Right lobe of liver (tissue), 6 donors: ENCODE results near the gene PRPF38A. TPM values are rescaled to one million over a fixed set of nuclear protein-coding genes. Genes with fewer than 3 reads are reported as not detected.
A peak's percentile ranks its signal among the peaks of the same experiment; 100 is the strongest.

Experiments
- ATAC-seq, 4 donors: fragments of 200-7000 bp; cut with Tn5 transposase; one replicate each; pipeline ENCODE4 v1.9.1; 2020; ENCODE audit warnings: mild to moderate bottlenecking in 4 of 4, moderate library complexity in 4 of 4
- DNase-seq, 3 donors: peaks; one replicate each; pipeline ENCODE4 v3.0.0-alpha.2; 2020
- H3K27ac ChIP-seq, 3 donors: fragments of 200-600 bp; one replicate each; pipeline ENCODE4 v1.8.0; 2022
- H3K27me3 ChIP-seq, 2 donors: fragments of 200-600 bp; one replicate each; pipeline ENCODE4 v1.8.0; 2022
- H3K36me3 ChIP-seq, 4 donors: fragments of 200-600 bp; sonication (generic) in 1 of 4; one replicate each; pipeline versions ENCODE4 v1.5.1 to v1.8.0; 2017 to 2022; ENCODE audit warnings: control low read depth in 1 of 4
- H3K4me1 ChIP-seq, 4 donors: fragments of 200-600 bp; sonication (generic) in 1 of 4; one replicate each; pipeline versions ENCODE4 v1.5.1 to v1.8.0; 2017 to 2022; ENCODE audit warnings: control low read depth in 1 of 4
- H3K4me3 ChIP-seq, 3 donors: fragments of 200-600 bp; one replicate each; pipeline ENCODE4 v1.8.0; 2022
- H3K9me3 ChIP-seq, 4 donors: fragments of 200-600 bp; sonication (generic) in 1 of 4; one replicate each; pipeline versions ENCODE4 v1.5.1 to v1.8.0; 2017 to 2022; ENCODE audit warnings: control low read depth in 1 of 4
- POLR2A ChIP-seq: fragments of 450-650 bp; IDR thresholded peaks from one replicate; pipeline ENCODE4 v1.6.1; 2017; ENCODE audit warnings: antibody characterized with exemption, mild to moderate bottlenecking
- WGBS: methylation state at CpG from one replicate; pipeline ENCODE4 v1.1.6; 2018; ENCODE audit warnings: low coverage, low lambda C conversion rate; ENCODE audit not compliant: insufficient coverage; ENCODE audit errors: missing lambda C conversion rate; 5-methylcytosine and 5-hydroxymethylcytosine counted together
- intact Hi-C, 2 donors: fragments of 100-400 bp; cut with DNase I; formaldehyde crosslinking; loops; one replicate each; pipeline versions ENCODE4 v1.11.2 to v1.14.1; 2022
- total RNA-seq, 6 experiments: library from RNA; depleted of rRNA in 2 of 6; stranded (reverse); fragments of >200 nt in 2 of 6; fragmentation: NEBNext Ultra II Directional in 3 of 6; extraction: Animal tissue kit (Norgen Biotek cat#: 25700) in 3 of 6; gene quantifications; one replicate each; pipeline versions ENCODE4 v1.1.0 to v1.2.4, GENCODE V29; 2016 to 2023
- TF ChIP-seq, protein P1 (sequence below), 4 donors: fragments of 200-600 bp in 3 of 4; fragments of 450-650 bp in 1 of 4; IDR thresholded peaks; one replicate each; pipeline versions ENCODE4 v1.5.1 to v1.8.0; 2016 to 2022; ENCODE audit warnings: antibody characterized with exemption in 4 of 4, mild to moderate bottlenecking in 2 of 4
- donor health status: DM: no; HTN: yes; CAD: no.
- donor health status: DM: no; HTN: no; CAD: no.
- donor health status: DM: no; HTN: no; CAD: no.
- donor health status: DM: no; HTN: yes; CAD: no.
- donor health status: DM: no; HTN: yes; CAD: no.

The PRPF38A gene
- total RNA-seq, 6 experiments from 2014 or later, result 4.5 to 14.4 (median 11.4) TPM

DNA sequence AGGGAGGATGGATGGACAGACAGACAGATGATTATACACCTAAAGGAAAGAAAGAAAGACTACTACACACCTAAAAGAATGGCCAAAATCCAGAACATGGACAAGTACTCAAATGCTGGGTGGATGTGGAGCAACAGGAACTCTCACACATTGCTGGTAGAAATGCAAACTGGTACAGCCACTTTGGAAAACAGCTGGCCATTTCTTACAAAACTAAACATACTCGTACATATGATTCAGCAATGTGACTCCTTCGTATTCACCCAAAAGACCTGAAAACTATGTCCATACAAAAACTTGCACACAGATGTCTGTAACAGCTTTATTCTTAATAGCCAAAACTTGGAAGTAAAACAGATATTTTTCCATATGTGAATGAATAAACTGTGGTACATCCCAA is 51.3 kb downstream of the PRPF38A start:
- H3K36me3 ChIP-seq, result peaks cover 0 to 13% (median 1%) of the 10 kb centered on the region in 4 donors
- ATAC-seq (no peak), DNase-seq (no peak)
- intact Hi-C loops, result no loop called here
- no peaks in the 10 kb centered on the region for H3K27me3 ChIP-seq
- H3K4me1 ChIP-seq, result no peaks in the 10 kb centered on the region
- TF ChIP-seq POLR2A, result no peak
- TF ChIP-seq, protein P1, sequence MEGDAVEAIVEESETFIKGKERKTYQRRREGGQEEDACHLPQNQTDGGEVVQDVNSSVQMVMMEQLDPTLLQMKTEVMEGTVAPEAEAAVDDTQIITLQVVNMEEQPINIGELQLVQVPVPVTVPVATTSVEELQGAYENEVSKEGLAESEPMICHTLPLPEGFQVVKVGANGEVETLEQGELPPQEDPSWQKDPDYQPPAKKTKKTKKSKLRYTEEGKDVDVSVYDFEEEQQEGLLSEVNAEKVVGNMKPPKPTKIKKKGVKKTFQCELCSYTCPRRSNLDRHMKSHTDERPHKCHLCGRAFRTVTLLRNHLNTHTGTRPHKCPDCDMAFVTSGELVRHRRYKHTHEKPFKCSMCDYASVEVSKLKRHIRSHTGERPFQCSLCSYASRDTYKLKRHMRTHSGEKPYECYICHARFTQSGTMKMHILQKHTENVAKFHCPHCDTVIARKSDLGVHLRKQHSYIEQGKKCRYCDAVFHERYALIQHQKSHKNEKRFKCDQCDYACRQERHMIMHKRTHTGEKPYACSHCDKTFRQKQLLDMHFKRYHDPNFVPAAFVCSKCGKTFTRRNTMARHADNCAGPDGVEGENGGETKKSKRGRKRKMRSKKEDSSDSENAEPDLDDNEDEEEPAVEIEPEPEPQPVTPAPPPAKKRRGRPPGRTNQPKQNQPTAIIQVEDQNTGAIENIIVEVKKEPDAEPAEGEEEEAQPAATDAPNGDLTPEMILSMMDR (IDR thresholded peaks at IDR 0.05), result no peak
- no peak overlapping the region for H3K4me3 ChIP-seq
- H3K27ac ChIP-seq, result no peak overlapping the region
- no peaks in the 10 kb centered on the region for H3K9me3 ChIP-seq
- 100% methylated on average over 2 of the region's 2 CpGs for WGBS

GRCh38 chr1:52460694-52461093 is 56.3 kb downstream of the PRPF38A start:
- peaks cover 0 to 9% (median 0%) of the 10 kb centered on the region in 4 donors for H3K36me3 ChIP-seq
- H3K27me3 ChIP-seq, result no peaks in the 10 kb centered on the region
- H3K9me3 ChIP-seq, result no peaks in the 10 kb centered on the region
- ATAC-seq (peak in 1 of 4 donors; percentile 49), DNase-seq (no peak)
- intact Hi-C loops, result no loop called here
- no peak overlapping the region for H3K4me3 ChIP-seq
- 79% methylated on average over 1 of the region's 1 CpG for WGBS
- H3K4me1 ChIP-seq, result no peaks in the 10 kb centered on the region
- no peak overlapping the region for H3K27ac ChIP-seq
- TF ChIP-seq POLR2A, result no peak
- TF ChIP-seq, protein P1 (IDR thresholded peaks at IDR 0.05), result no peak

GRCh38 chr1:52461821-52462220 is 57.4 kb downstream of the PRPF38A start:
- Histone ChIP-seq H3K36me3 (peaks cover 0 to 9% (median 0%) of the 10 kb centered on the region in 4 donors), H3K27ac (no peak overlapping the region), H3K27me3 (no peaks in the 10 kb centered on the region), H3K4me1 (no peaks in the 10 kb centered on the region), H3K4me3 (no peak overlapping the region), H3K9me3 (no peaks in the 10 kb centered on the region)
- TF ChIP-seq POLR2A, result no peak
- TF ChIP-seq, protein P1 (IDR thresholded peaks at IDR 0.05), result no peak
- no peak for DNase-seq
- intact Hi-C loops, result no loop called here
- WGBS, result 100% methylated on average over 1 of the region's 1 CpG
- ATAC-seq, result no peak

GRCh38 chr1:52463891-52464290 is 59.5 kb downstream of the PRPF38A start:
- 96% methylated on average over 5 of the region's 5 CpGs for WGBS
- no peak for DNase-seq
- no peak for ATAC-seq
- Histone ChIP-seq H3K36me3 (no peaks in the 10 kb centered on the region), H3K4me3 (no peak overlapping the region), H3K9me3 (no peaks in the 10 kb centered on the region), H3K27ac (no peak overlapping the region), H3K27me3 (no peaks in the 10 kb centered on the region), H3K4me1 (no peaks in the 10 kb centered on the region)
- intact Hi-C loops, result no loop called here
- TF ChIP-seq, protein P1 (IDR thresholded peaks at IDR 0.05), result no peak
- TF ChIP-seq POLR2A, result no peak

GRCh38 chr1:52469108-52469507 is 64.7 kb downstream of the PRPF38A start:
- Histone ChIP-seq H3K27me3 (no peaks in the 10 kb centered on the region), H3K4me3 (no peak overlapping the region), H3K27ac (no peak overlapping the region), H3K4me1 (peaks cover 0 to 15% (median 3%) of the 10 kb centered on the region in 4 donors), H3K9me3 (no peaks in the 10 kb centered on the region), H3K36me3 (no peaks in the 10 kb centered on the region)
- ATAC-seq (no peak), DNase-seq (no peak)
- WGBS, result 95% methylated on average over 2 of the region's 2 CpGs
- intact Hi-C loops, result no loop called here
- TF ChIP-seq, protein P1 (IDR thresholded peaks at IDR 0.05), result no peak
- no peak for TF ChIP-seq POLR2A
